ENCODE results near the gene TNFSF13B. TPM values are rescaled to one million over a fixed set of nuclear protein-coding genes. Genes with fewer than 3 reads are reported as not detected.

Gene TNFSF13B
- polyA plus RNA-seq, 5 donors, result 4.8 to 7.6 (median 6.0) TPM

DNA sequence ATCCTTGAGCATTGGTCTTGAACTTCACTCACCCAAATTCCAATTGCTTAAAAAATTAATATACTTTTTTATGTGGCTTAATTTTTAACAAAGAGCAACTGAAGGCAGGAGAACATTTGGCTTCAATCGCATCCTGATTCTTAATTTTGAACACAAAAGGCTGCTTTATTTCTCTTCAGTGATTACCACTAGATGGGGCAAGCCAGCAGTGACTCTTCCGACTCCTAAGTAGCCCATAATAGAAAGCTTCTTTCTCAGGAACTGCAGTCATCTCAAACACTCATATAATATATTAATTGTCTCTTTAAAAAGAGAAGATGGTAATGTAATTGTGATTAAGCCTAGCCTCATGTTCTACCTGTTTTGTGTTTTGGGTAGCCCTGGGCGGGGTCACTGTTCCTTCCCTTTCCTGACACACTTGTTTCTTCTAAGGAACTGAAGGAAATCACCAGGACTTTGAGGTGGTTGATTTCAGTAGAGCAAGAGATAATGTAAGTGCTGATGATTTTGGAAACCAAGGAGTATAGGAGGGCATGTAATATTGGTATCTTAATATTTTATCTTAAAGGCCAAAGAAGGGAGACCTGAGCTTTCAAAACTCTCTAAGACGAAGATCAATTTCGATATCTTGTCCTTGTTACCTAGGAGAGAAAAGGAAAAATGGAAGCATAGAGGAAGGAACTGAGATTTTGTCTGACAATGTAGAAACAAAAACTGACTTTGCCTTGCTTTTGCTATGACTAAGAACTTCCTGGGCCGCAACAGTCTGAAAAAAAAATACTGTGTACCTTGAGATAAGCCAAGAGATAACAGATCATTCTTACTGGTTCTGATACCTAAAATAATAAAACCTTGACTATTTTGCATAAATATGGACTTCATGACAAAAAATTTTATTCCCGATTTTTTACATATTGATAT, 73.1 kb downstream of the TNFSF13B start:
- DNase-seq, result peak; percentile 9 to 47

DNA sequence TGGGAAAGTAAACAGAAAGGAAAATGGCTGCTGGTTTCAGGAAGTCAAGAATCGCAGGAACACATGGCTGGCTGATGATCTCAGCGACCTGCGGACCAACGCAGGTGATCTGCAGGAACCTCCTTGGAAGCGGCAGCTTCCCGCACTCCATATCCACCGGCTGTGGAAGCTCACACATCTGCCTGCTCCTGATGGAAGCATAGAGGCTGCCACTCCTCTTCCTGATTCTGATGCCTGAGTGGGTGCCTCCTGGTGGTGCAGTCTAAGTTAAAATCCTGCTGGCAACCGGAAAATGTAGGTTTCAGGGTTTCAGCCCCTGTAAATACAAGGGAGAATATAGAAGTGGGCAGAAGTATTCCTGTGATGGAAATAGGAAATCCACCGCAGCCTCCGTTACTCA, 75.5 kb downstream of the TNFSF13B start:
- DNase-seq, result no peak

DNA sequence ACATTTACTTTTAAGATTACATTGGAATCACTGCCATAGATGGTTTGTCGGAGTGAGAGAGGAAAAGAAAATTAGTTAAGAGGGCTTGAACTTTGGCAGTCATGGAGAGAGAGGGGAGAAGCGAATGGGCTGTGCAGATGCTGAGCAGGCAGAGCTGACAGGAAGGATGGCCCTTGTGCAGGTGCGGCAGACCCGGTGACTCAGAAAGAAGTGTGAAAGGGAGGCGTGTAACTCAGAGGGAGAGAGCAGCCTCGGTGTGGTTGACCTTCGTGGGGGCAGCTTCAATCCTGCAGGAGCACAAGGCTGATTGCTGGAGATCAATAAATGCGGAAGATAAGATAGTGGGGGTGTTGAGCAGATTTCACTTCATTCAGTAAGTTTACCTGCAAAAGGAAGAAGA, 76.9 kb downstream of the TNFSF13B start:
- DNase-seq, result no peak

DNA sequence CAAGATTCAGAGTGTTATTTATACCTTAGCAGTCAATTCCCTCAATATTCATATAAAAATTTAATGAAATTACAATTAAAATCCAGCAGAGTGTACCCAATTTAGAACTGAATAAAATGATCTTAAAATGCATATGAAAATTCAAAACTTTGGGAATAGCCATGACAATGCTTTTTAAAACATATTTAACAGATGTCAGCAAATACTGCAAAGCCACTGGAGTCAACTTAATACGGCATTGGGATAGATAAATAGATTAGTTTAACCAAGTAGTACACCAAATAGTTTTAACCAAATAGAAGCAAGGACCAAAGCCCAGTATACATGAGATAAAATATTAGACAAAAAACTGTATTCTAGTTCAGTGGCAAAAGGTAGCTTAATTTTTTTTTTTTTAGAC, 79.8 kb downstream of the TNFSF13B start:
- DNase-seq, result no peak

DNA sequence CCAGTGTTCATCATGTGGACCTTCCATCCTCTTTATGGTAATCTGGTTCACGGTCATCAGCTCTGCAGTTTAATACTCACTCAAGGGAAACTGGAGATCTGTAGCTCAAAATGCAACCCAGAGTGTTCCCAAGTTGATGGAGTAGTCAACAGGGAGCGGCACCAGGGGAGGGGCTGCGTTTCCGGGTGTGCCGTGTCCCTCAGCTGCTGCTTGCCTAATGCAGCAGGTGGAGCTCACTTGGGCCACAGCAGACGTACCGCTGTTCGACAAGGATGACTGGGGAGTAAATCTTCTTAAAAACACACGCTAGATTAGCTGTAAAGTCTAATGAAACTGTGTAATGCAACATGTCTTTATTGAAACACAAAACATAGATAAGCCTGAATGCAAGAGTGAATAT, 81.1 kb downstream of the TNFSF13B start:
- no peak for DNase-seq

DNA sequence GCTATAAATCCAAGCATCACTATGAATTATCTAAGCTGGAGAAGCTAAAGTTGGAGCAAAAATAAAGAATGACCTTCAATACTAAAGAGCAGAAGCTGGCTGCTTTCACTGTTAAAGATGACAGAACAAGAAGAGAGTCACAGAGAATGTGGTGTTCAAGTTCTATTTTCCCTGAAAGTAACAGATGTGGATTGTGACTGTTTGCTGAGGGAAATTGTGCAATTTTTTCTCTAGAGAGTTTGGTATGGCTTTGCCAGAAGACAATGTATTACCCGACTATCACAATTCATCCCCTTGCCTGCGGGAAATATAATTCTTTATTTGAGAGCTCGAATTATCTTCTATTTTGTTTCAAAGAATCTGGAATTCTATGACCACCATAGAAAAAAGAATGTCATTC, 83.1 kb downstream of the TNFSF13B start:
- DNase-seq, result peak in 1 of 2 donors; percentile 2

DNA sequence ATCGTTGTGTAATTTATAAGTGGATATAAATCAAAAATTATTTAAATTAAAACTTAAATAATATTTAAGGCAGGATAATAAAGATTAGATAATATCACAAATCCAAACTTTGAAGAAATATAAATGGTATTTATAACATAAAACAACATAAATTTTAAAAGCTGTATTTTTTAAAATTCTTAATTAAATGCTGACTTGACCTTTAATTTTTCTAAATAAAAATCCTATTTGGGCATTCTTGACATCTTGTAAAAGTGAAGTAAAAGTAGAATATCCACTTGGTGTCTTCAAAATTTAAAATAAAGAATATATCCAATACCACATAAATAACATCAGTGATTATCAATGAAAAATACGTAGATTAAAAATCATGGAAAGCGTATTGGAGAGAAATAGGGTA, 87.7 kb downstream of the TNFSF13B start:
- DNase-seq, result no peak

Other genes with a start within 250 kb of the TNFSF13B start
- gene LIG4, start 54.2 kb upstream of the TNFSF13B start, polyA plus RNA-seq (ENCODE audit: insufficient read depth in 1 of 5, insufficient read length in 5 of 5, low replicate concordance in 1 of 5), result 10 to 100 TPM in 4 of 5 donors, 1 to 10 TPM in 1; 8.8 to 15.0 (median 13.5) TPM
- gene ABHD13, start 51.3 kb upstream of the TNFSF13B start, polyA plus RNA-seq (ENCODE audit: insufficient read depth in 1 of 5, insufficient read length in 5 of 5, low replicate concordance in 1 of 5), result 10 to 100 TPM; 10.5 to 17.9 (median 14.2) TPM

Data from right lung (tissue), 5 donors.